GM11168 (cell line): ENCODE results near the gene RCOR3.
"Not testable (repeated sequence)": the region's sequence is repeated elsewhere in the genome, so short reads cannot be mapped to it uniquely, and the experiment has no call there.

Source experiments
- in situ Hi-C: fragments of 300-500 bp; cut with MboI; formaldehyde crosslinking; loops from one replicate; pipeline ENCODE4 v1.12.0; 2022; ENCODE audit warnings: low sequenced_read_pairs; ENCODE audit not compliant: unreplicated experiment

Gene RCOR3

GRCh38 chr1:211259638-211260126 is 516 bp downstream of the RCOR3 start:
- in situ Hi-C loops = no loop called here

GRCh38 chr1:211260141-211261107 is 1.3 kb downstream of the RCOR3 start:
- in situ Hi-C loops = no loop called here

GRCh38 chr1:211261229-211261628 is 2.1 kb downstream of the RCOR3 start:
- in situ Hi-C loops = no loop called here

DNA sequence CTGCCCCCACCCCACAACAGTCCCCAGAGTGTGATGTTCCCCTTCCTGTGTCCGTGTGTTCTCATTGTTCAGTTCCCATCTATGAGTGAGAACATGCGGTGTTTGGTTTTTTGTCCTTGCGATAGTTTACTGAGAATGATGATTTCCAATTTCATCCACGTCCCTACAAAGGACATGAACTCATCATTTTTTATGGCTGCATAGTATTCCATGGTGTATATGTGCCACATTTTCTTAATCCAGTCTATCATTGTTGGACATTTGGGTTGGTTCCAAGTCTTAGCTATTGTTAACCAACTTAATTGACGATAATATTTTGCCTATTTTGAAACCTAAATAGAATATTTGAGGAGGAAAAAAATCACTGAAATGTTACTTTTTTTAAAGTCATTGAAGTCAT is 3.9 kb downstream of the RCOR3 start:
- in situ Hi-C loops = not testable (repeated sequence)

DNA sequence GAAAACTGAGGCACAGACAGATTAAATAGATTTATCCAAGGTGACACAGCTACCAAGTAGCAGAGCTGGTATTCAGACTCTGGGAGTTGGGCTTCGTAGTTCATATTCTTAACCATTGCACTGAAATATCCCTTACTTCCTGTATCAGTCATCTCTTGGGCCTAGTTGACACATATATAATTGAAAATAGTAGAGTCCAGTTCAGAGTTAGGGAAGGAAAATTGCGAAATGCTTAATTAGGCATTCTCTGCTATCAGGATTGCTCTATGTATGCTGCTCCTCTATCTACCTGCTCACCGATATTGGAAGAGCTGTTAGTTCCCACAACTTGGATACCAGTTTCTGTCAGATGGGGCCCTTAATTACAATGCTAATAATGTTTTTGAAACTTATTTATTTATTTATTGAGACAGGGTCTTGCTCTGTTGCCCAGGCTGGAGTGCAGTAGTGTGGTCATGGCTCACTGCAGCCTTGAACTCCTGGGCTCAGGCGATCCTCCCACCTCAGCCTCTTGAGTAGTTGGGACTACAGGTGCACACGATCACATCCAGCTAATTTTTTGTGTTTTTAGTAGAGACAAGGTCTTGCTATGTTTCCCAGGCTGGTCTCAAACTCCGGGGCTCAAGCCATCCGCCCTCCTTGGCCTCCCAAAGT is 8.2 kb downstream of the RCOR3 start:
- in situ Hi-C loops = no loop called here

DNA sequence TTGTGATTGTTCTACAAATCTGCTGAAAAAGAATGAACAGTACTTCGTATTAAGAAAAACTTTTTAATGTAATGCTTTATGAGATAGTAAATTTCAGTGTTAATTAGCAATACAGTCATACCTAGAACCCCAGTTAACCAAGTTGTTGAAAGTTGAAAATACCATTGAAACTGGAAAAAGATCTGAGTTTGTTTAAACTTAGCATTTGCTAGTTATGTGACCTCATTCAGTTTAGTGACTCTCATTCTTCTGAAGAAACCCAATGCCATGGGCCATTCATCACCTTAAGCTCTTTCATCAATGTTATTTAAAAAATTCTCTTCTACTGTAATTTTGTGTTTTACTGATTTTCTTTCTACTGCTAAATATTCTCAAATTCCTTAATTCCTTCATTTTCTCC is 20.2 kb downstream of the RCOR3 start:
- in situ Hi-C loops = no loop called here

- in situ Hi-C loops = no loop called here
These were observed 21.7 kb downstream of the RCOR3 start for GRCh38 chr1:211280910-211281309.

GRCh38 chr1:211281320-211282022 is 22.3 kb downstream of the RCOR3 start:
- in situ Hi-C loops = no loop called here

DNA sequence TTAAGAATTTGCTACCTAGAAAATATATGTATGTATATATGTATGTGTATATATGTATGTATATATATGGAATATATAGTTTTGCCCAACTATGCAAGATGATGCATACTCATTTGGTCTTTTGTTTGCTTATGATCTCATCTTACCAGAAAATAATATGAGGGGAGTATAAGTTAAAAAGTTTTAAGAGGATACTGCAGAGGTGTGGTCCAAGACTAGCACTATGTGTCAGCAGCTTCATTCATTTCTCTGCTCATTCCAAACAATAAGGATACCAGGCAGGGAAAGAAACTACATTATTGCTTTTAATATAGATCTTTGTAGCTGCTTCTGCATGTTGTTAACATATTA is 22.8 kb downstream of the RCOR3 start:
- in situ Hi-C loops = no loop called here

GRCh38 chr1:211285196-211285595 is 26.0 kb downstream of the RCOR3 start:
- in situ Hi-C loops = no loop called here

- in situ Hi-C loops = no loop called here
These were observed 28.1 kb downstream of the RCOR3 start for GRCh38 chr1:211287218-211287617.

DNA sequence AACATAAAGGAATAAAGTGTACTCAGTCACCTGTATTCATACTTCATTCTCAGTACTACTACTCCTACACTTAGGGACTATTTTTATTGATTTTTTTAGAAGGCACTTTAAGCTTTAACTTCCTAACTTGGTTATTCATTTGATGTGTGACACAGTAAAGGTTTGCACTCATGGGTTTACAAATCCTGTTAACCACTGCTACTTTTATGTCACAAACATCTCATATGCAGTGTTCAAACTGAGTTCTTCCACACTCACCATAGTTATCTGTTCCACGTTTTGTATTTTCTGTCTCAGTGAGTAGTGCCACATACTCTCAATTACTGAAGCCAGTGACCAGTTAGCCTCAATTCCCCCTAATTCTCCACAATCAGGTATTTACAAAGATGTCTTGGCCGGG is 33.2 kb downstream of the RCOR3 start:
- in situ Hi-C loops = no loop called here

DNA sequence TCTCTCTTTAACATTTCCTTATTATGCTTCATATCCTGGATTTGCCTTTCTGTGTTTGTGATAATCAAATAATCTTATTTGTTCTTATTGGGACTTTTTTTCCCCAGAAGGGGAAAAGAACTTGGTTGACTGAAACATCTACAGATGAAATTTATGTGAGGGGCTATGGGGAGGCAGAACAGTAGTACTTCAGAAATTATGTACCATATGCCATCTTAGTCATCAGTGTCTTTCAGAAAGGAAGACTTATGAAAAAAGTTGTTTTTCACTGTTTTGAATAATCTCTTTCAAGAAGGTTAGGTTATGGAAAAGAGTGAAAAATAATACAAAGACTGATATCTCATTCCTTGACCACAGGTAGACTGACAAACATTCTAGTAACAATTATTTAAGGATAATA is 37.2 kb downstream of the RCOR3 start:
- in situ Hi-C loops = no loop called here

GRCh38 chr1:211305044-211305443 is 45.9 kb downstream of the RCOR3 start:
- in situ Hi-C loops = no loop called here

DNA sequence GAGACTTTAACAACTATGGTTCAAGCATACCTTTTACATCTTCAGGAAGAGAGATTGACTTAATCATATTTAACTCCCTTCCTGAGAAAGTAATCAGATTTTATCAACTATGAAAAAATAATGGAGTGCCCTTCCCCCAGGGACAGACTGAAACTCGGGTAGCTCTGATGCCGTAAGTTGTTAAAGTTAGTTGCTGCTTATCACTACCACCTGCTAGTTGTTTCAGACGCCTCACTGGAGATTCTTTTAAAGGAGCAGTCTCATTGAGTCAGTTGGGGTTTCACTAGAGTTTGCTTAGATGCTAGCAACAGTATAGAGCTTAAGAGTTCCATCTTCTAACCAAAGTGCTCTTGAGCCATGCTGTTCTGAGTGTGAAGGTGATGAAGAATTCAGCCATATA is 50.5 kb downstream of the RCOR3 start:
- in situ Hi-C loops = no loop called here

DNA sequence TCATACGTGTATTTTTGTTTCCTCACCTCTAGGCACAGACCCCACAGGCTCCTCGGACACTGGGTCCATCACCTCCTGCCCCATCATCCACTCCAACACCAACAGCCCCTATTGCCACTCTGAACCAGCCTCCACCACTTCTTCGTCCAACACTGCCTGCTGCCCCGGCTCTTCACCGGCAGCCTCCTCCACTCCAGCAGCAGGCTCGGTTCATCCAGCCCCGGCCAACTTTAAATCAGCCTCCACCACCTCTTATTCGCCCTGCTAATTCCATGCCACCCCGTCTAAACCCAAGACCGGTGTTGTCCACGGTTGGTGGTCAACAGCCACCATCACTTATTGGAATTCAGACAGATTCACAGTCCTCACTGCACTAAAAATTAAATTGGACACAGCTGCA is 54.2 kb downstream of the RCOR3 start:
- in situ Hi-C loops = no loop called here

DNA sequence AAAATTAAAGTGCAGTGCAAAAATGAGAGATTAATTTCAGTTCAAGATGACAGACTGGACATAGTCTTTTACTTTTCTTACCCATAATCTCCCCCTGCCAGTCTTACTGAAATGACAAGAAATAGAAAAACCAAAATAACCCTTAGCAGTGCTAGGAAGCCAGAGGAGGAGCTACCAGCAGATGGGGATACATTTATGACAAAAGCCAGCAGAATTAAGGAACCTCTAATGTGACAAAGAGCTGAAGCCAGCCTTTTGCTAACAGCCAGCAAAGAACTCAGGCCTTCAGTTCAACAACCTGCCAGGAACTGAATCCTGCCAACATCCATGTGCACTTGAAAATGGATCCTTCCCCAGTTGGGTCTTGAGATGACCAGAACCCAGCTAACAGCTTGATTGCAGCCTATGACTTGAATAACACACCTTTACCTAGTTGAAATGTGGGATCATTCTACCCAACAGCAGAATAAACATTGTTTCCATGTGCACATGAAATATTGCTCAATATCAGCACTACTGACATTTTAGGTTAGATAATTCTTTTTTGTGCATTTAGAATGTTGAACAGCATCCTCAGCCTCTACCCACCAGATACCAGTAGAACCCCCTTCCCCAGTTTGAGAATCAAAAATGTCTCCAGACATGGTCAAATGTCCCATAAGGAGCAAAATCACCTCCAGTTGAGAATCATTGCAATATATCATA is 59.6 kb downstream of the RCOR3 start:
- in situ Hi-C loops = no loop called here

DNA sequence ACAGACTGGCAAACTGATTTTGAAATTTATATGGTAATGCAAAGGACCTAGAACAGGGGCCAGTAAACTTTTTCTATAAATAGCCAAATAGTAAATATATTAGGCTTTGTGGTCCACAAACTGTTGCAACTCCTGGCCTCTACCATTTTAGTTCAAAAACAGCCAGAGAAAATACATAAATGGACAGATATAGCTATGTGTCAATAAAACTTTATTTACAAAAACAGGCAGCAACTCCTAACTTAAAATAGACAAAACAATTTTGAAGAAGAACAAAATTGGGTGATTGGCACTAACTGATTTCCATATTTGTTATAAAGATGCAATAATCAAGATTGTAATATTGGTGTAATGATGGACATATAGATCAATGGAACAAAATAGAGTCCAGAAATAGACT is 60.7 kb downstream of the RCOR3 start:
- in situ Hi-C loops = loop anchor here (5.0 to 10.0 kb wide), 2 partner anchors 37 to 155 kb away; no protein-coding TSS in a partner anchor

DNA sequence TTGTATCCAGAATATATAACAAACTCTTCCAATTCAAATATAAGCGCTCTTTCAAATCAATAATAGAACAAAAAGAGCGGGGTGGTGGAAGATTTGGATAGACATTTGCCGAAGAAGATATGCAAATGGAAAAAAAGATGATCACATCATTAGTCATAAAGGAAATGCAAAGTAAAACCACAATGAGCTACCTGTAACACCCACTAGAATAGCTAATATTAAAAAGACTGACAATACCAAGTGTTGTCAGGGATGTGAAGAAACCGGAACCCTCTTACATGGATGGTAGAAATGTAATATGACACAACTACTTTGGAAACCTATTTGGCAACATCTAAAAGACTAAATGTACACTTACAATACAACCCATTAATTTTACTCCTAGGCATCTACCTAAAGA is 61.8 kb downstream of the RCOR3 start:
- in situ Hi-C loops = loop anchor here (5.0 to 10.0 kb wide), 2 partner anchors 36 to 154 kb away; no protein-coding TSS in a partner anchor

GRCh38 chr1:211321646-211322045 is 62.5 kb downstream of the RCOR3 start:
- in situ Hi-C loops = loop anchor here (5.0 to 10.0 kb wide), 2 partner anchors 36 to 153 kb away; no protein-coding TSS in a partner anchor
